Epithelial cell of prostate (primary cell): ENCODE results near the gene AQP12A.

Experiments
- DNase-seq: peaks from one replicate; pipeline ENCODE4 v3.0.0-alpha.2; 2011; ENCODE audit warnings: low read depth, low spot score
- H3K27ac ChIP-seq: fragments of 450-650 bp; 2 replicates; pipeline ENCODE4 v1.5.1; 2017; ENCODE audit warnings: mild to moderate bottlenecking

AQP12A gene

DNA sequence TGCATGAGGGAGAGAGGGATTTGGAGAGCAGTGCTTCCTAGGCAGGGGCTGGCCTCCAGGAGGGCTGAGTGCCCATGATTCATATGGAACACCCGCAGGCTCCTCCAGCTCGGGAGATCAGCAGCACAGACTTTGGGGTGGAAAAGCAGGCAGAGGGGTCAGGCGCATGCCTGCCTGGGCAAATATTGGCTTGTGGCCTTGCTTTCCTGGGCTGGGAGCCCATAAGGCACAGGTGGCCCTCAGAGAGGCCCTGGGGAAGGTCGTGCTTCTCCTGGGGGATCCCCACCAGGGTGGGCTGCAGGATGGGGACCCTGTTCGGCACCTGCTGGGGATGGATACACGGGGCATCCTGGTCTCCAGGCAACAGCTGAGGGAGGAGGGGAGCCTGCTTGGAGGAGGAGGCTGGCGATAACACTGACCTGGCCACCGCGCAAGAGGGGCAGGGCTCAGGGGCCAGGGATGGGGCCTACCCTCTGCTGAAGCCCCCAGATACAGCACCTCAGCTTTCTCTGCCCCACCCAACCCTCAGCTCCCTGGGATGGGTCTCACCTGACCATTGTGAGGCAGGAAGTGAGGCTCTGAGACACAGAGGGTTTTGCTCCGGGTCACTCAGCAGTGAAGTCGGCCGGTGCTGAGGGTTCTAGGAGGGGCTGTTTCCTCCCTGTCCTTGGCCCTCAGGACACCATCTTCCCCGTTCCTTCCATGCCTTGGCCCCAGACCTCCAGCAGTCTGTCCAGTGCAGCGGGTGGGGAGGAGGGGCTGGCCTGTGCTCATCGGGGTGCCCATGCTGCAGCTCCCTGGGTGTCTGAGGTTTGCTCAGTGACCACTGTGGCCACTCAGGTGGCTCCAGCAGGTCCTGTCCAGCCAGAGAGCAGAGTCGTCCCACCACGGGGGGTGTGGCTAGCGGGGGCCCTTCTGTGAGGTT, 12.0 kb downstream of the AQP12A start:
- no peak overlapping the region for H3K27ac ChIP-seq
- no peak for DNase-seq

DNA sequence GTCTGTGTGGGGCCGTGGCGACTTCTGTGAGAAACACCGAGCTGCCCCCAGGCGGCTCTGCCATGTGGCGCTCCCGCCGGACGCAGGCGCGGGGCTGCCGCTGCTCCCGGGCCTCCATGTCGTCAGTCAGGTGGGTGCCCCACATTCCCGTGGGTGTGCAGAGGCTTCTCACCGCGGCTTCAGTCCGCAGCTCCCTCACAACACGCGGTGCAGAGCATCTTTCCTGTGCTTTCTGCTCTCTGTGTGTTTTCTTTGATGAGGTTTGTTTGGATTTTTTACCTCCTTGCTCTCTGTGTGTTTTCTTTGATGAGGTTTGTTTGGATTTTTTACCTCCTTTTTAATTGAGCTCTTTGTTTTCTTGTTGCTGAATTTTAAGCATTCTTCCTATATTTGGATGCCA, 13.0 kb downstream of the AQP12A start:
- no peak for DNase-seq
- H3K27ac ChIP-seq: no peak overlapping the region

DNA sequence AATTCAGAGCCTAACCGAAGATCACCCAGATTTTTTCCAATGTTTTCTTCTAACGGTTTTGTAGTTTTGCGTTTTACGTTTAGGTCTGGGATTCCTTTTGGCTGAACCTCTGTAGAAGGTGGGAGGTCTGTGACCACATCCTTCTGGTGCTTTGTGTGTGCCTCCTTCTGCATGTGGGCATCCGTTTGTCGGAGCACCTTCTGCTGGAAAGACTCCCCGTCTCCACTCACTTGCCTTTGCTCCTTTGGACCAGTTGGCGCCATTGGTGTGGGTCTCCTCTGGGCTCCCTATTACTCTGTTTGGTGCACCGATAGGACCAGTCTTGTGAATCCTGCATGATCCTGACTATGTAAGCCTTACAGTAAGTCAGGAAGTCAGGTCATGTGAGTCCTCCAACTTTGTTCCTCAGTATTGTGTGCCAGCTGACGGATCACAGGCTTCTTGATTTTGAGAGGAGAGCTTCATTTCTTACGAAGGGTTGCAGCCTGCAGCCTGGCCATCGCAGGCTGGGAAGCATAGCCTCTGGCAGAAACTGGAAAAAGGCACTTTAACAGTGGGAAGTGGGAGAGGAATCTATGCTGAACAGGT, 13.6 kb downstream of the AQP12A start:
- no peak for DNase-seq
- no peak overlapping the region for H3K27ac ChIP-seq

DNA sequence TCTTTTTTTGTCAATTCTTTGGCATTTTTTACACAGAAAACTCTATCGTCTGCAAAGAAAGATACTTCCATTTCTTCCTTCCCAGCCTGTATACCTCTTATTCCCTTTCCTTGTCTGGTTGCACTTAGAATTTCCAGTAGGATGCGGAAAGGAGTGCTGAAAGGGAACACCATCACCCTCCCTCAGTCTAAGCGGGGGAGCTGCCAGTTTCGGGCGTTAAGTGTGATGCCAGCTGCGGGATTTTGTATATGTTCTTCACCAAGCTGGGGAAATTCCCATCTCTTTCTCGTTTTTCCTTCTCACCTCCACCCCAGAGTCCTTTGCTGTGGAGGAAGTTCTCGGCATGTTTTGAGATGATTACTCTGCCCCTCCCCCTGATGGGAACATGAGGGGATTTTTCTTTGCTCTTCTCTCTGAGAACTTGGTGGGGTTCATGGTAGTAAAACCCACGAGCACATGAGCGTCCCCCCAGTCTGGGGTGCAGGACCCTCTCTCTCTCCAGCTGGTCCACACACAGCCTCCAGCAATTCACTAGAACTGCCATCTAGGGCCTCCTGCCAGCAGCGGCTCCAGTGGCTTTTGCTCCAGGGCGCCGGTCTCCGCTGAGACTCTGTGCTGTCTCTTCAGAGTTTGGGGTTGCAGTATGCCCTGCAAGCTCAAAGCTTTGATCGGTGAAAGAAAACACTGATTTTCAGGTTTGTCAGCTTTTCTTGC, 15.5 kb downstream of the AQP12A start:
- H3K27ac ChIP-seq: no peak overlapping the region
- DNase-seq: no peak

DNA sequence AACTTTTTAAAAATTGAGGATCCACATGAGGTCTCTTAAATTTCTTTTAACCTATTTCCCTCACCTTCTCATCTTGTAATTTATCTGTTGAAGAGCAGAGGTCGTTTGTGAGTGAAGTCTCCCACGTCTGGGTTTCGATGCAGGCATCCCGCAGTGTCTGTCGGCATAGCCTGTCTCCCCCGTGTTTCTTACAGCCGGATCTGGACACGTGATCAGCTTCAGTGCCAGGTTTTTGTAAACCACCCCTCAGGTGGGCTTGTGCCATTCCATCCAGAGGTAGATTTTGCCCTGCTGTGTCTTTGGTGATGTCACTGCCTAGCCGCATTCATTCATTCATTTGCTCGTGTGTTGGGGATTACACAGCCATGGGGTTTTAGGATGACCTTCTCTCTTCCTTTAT, 16.2 kb downstream of the AQP12A start:
- no peak overlapping the region for H3K27ac ChIP-seq
- no peak for DNase-seq

DNA sequence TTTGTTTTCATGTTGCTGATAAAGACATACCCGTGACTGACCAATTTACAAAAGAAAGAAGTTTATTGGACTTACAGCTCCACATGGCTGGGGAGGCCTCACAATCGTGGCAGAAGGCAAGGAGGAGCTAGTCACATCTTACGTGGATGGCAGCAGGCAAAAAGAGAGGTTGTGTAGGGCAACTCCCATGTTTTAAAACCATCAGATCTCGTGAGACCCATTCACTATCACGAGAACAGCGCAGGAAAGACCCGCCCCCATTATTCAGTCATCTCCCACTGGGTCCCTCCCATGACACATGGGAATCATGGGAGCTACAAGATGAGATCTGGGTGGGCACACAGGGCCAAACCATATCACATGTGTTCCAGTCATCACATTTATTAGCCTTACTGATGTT, 16.8 kb downstream of the AQP12A start:
- DNase-seq: no peak
- H3K27ac ChIP-seq: no peak overlapping the region

DNA sequence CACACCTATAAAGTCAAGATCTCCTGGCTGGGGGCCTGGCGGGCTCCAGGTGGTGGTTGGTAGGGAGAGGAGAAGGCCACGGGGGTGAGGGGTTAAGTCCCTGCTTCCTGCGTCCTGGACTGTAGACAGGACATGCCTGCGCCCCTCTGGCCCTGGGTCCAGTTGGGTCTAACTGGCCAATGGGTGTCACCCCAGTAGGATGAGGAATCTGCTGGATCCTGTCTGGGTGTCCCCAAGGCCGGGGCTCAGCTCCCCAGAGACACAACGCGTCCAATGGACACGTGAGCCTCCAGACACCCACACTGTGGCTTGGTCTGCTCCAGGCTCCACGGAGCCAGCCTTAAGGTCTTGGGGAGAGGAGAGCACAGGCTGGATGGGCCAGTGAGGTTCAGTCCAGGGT, 19.6 kb downstream of the AQP12A start:
- no peak for DNase-seq
- no peak overlapping the region for H3K27ac ChIP-seq

DNA sequence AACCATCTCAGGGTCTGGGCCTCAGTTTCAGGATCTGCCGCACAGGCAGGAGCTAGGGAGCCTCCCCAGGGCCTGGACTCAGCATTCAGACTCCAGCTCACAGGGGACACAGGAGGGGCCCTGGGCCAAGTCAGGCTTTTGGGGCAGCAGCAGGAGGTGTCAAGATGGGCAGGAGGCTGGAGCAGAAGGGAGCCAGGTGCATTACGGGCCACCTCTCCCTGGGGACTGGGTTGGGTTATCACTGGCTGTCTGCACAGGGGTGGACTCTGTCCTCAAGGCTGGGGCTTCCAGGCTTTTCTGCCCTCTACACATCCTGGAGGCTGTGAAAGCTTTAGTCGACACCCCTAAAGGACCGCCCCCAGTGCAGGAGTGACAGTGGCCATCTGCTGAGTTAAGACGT, 20.0 kb downstream of the AQP12A start:
- no peak overlapping the region for H3K27ac ChIP-seq
- no peak for DNase-seq

DNA sequence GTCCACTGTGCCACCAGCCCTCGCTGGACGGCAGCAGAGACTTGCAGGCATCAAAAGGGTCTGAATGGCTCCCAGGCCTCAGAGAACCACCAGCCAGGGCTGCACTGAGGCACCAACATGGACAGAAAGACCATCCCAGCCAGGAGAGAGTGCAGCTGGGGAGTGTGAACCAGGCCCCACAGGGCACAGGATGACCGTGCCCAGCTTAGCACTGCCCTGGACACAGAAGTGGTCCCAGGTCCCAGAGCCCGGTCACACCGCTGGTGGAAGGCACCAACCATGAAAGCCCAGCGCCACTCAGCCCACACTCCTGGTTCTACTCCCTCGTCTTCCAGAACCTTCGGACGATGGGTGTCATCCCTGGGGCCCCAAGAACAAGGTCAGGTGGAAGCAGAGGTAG, 20.5 kb downstream of the AQP12A start:
- no peak overlapping the region for H3K27ac ChIP-seq
- DNase-seq: no peak

DNA sequence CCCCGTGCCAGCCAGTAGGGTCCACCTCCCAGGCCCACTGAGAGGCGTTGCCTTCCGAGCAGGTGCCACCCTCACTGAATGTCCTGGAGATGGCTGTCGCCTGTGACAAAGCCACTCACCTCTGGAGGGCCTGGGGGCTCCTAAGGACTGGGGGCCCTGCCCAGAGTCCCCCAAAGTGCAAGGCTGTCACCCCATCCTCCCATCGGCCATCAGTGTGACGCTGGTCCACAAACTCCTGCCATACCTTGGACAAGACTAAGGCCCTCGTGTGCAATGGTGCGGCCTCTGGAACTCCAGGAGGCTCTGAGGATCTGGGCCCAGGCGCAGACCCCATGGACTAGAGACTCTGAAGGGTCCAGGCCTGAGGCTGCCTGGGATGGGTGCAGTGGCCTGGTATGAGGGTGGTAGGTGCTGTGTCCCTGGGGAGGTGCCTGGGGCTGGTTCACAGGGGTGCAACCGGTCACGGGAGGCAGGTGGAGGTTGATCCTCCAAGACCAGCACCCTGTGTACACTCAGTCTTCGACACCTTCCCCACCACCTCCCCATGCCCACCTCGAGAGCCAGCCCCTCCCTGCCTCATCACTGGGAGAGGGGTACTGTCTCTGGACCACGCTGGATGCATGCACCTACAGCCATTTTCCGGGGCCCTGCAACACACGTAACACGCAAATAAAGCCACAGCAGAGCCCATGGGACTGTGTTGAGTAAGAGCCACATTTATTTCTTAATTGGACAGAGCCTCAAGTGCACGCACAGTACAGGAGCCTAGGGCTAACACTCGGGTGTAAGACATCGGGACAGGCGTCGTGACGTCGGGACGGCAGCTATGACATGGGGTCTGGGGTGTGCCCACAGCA, 21.6 kb downstream of the AQP12A start:
- no peak overlapping the region for H3K27ac ChIP-seq
- no peak for DNase-seq

DNA sequence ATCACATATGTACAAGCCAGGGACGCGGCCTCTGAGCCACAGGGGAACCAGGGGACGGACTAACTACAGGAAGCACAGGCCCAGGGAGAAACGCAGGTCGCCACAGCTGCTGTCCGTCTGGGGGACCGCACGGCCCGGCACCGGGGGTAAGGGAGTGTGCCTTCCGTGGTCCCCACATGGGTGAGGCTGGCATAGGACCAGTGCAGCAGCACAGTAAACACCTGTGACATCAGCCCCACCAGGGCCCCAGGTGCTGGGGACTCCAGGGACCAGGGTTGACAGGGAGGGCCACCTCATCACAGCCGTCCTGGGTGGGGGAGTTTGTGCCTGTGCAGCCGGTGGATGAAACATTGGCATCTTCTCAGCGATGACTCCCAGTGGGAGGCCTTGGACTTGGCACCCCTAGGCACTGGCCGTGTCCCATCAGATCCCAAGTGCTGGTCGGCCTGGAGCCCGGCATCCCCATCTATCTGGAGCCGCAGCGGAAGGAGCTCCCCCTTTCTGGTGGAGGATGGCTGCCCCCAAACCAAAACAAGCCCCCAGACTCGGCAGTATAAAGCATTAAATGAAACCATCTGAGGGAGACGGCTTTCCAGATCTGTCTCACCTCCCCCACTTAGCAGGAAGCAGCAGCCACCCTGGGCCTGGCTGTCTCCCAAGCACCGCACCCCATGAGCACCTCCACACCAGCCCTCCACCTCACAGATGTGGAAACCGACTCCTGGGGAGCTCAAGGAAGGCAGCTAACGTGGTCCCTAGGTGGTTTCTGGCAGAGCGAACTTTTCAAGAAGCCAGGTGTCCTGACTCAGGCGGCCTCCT, 22.5 kb downstream of the AQP12A start:
- DNase-seq: no peak
- H3K27ac ChIP-seq: no peak overlapping the region

DNA sequence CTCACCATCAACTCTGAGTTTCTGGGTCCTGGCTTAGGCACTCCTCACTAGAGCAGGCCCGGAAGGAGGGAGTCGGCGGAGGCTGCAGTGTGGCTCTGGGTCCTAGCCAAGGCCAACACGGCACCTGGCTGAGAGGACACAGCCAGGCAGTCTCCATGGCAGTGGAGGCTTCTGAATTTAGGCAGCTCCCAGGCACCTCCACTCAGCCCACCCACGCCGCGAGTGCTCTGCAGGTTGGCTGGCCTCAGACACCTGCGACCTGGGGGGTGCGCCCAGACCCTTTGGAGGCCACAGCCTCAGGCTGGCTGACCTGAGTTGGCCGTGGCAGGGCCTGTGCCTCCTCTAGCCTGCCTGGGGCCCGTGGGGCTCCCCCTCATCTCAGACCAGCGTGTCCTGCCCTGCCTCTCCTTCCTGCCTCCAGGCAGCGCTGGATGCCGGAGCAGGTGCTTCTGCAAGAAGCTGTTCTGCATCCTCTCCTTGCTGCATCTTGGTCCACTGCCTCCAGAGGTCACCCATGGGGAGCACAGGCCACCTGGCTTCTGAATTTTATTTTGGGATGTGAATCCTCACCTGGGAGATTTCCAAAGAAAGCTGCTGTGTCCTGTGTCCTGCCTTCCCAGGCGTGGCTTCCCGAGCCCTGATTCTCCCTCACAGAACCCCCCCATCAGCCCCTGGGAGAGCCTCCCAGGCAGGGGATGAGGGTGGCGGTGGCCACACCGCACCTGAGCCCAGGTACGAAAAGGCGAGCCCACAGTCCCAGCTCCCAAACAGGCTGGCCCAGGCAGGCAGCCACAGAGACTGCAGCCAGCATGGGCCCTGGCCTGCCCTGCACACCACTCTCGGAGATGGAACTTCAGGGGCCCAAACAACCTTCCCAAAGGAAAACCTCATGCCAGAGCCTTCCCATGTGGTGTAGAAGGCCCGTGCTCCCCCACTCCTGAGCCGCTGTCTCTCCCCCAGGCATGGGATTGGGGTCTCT, 23.4 kb downstream of the AQP12A start:
- no peak overlapping the region for H3K27ac ChIP-seq
- no peak for DNase-seq

DNA sequence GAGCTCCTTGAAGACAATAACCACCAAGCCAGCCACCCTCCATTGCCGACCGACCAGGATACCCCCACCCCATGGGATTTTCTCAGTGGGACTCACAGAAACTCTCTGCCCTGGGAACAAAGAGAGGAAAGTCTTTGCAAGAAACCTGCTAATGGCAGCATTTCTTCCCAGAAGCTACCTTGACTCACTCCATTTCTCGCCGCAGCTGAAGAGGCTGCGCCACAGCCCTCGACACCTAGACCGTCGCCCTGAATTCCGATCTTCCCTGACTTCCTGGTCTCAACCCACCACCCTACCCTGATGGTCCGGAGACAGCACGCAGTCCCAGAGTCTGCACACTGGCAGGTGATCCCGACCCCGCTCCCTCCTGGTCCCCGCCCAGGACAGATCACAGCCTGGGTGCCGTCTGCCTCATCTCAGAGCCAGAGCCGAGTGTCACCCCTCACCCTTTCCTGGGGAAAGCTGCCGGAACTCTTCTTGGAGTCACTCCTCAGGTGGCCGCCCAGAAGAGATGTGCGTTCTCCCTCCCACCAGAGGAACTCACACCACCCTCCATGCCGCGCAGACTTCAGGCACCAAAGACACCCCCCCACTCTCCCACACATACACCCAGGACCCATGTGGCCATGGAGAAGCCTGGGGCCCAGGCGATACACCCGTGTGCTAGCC, 24.6 kb downstream of the AQP12A start:
- DNase-seq: no peak

DNA sequence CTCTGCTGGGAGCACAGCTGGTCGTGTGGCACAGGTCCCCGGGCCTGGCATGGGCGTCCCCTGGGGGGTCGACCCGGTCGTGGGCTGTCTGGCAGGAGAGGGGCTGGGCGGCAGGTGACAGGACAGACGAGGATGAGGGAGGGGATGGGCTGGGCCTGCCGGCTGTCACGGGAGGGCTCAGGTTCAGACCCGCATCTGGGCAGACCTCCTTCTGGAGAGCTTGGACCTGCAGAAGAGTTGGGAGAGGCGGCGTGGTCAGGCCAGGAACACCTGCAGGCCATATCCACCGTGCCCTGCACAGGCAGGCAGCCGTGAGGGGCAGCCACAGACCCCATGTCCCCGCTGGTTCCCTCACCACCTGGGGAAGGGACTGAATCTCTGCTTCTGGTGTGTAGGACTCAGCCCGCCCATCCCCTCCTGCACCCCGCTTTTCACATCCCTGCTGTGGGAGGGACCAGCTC, 25.5 kb downstream of the AQP12A start:
- no peak for DNase-seq
- H3K27ac ChIP-seq: no peak overlapping the region

More for the DNA sequence above, 24.6 kb downstream of the AQP12A start:
- H3K27ac ChIP-seq: no peak overlapping the region

DNA sequence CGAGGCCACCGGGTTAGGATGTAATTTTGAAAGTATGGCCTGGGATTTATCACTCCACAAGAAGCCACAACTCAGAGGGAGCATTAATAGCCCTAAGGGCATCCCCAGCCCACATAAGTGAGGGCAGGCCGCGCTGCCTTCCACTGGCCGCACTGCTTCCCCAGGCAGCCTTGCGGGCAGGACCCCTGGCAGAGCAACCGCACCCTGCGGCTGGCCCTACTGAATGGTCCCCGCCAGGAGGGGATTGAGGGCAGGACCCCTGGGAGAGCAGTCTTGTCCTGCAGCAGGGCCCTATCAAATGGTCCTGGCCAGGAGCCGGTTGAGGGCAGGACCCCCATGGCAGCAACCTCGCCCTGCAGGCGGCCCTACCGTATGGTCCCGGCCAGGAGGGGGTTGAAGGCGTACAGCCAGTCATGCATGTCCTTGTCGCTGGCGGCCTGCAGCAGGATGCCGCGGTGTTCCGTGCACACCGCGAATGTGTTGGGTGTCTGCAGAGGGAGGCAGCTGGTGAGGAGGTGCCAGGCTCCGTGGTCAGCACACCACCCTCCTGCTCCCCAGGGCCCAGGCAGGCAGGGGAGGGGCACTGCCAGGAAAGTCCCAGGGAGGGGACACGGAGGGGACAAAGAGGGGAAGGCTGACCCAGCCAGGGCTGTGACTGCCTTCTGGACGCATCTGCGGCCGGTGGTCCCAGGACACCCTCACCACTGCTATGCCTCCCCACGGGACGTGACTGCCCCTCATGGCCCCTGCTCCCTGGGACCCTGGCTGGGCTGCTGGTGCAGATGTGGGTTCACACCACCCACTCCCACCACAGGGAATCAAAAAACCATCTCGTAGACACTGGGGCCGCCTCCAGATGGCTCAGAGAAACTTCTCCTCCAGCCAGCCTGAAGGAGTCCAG, 26.3 kb downstream of the AQP12A start:
- H3K27ac ChIP-seq: no peak overlapping the region
- DNase-seq: no peak

DNA sequence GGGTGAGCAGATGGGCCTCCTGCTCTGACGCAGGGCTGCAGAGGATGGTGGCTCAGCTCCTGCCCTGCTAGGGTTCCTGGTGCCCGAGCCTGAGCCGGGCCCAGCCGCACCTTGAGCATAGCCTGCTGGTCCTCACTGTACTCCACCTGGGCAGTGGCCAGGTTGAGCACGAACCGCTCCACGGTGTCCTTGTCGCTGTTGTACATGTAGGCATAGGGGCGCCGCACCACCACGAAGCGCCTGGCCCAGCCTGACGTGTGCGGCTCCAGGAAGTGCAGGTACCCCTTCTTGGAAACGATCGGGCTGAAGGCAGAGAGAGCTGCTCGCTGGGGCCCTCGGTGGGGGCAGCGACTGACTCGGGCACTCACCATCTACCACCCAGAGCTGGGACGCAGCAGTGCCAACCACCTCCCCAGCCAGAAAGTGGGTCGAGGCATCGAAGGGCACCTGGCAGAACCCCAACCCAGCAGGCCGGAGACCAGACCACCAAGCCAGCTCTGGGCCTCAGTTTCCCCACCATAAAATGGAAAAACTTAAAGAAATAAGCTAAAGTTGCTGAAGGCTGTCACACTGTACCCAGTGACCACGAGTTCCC, 27.3 kb downstream of the AQP12A start:
- H3K27ac ChIP-seq: no peak overlapping the region
- DNase-seq: no peak
